ENCODE measurements around the gene GSN.

DNA sequence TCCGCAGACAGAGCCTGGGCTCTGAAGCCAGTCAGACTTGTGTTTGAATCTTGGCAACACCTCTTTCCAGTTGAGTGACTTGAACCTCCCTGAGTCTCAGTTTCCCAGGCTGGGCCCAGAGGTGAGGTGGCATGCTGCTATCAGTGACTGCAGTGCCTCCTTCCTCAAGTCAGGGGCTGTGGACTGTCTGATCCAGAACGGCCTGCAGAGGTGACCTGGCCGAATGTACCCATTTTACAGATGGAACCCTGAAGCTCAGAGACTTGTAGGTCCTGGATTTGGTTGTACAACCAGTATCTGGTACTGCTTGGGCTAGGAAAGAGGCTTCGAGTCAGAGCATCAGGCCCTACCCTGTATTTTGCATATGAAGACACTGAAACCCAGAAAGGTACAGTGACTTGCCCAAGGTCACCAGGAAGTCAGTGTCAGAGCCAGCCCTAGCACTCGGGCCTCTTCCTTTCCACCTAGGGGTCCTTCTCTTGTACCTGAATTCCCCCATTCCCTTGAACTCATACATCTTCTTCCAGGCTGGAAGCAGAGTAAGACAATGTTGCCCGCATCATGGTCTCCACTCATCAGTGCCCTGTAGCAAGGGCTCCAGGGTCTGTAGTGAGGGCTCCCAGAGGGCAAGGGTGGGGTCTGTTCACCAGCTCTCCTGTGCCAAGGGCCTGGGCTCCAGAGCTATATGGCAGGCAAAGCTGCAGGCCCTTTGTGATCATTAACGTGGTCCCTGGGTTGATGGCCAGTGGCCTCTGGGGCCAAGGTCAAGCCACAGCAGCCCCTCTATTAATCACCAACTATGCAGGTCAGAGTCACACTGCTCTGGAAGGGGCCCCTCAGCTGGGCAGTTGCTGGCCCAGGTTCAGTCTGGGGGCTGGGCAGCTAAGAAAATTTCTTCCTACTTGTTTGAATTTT, 28.5 kb downstream of the GSN start:
- TF ChIP-seq, protein P1, sequence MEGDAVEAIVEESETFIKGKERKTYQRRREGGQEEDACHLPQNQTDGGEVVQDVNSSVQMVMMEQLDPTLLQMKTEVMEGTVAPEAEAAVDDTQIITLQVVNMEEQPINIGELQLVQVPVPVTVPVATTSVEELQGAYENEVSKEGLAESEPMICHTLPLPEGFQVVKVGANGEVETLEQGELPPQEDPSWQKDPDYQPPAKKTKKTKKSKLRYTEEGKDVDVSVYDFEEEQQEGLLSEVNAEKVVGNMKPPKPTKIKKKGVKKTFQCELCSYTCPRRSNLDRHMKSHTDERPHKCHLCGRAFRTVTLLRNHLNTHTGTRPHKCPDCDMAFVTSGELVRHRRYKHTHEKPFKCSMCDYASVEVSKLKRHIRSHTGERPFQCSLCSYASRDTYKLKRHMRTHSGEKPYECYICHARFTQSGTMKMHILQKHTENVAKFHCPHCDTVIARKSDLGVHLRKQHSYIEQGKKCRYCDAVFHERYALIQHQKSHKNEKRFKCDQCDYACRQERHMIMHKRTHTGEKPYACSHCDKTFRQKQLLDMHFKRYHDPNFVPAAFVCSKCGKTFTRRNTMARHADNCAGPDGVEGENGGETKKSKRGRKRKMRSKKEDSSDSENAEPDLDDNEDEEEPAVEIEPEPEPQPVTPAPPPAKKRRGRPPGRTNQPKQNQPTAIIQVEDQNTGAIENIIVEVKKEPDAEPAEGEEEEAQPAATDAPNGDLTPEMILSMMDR (IDR thresholded peaks at IDR 0.05): no peak
- no peak for TF ChIP-seq POLR2A (IDR thresholded peaks at IDR 0.05)

All from esophagus squamous epithelium (tissue), 4 donors.